Measurements from ENCODE around the gene UBXN1. TPM values are rescaled to one million over a fixed set of nuclear protein-coding genes. Genes with fewer than 3 reads are reported as not detected.

UBXN1 gene
- total RNA-seq, 1 experiment from 2014 or later, result 118 TPM

- peak overlapping the region; percentile 98 for H3K27ac Mint-ChIP-seq (ENCODE audit: unreplicated experiment)
- ChIA-PET CTCF (interaction anchor here (0.6 to 4.0 kb wide), 7 partner anchors 21 to 154 kb away, joined by 3 to 21 read pairs (median 4); partner anchors contain the start of genes EEF1G, POLR2G, TMEM179B and ZBTB3), POLR2A (interaction anchor here (0.6 to 4.8 kb wide), 27 partner anchors 8 to 1211 kb away, joined by 3 to 71 read pairs (median 8); partner anchors contain the start of genes B3GAT3, BSCL2, C11orf98 and CSKMT)
- no peak for TF ChIP-seq CTCF (IDR thresholded peaks at IDR 0.05; ENCODE audit: insufficient read depth in 1 of 2, low read depth in 1 of 2, low read length in 1 of 2, severe bottlenecking in 1 of 2, unreplicated experiment in 1 of 2)
- no peaks in the 10 kb centered on the region for H3K27me3 Mint-ChIP-seq (ENCODE audit: insufficient read depth, unreplicated experiment)
- DNase-seq, result peak; percentile 94 to 97
- H3K4me1 Mint-ChIP-seq (ENCODE audit: low read depth, unreplicated experiment), result peaks cover 24% of the 10 kb centered on the region
- BruUV-seq (replicated peaks), result no TSS peak
- Histone ChIP-seq H3K4me3 (ENCODE audit: low read depth, low read length) (peak overlapping the region; percentile 94), H3K36me3 (ENCODE audit: control insufficient read depth, insufficient read depth, low read length) (no peaks in the 10 kb centered on the region), H3K4me1 (peaks cover 17% of the 10 kb centered on the region), H3K27me3 (replicated peaks; ENCODE audit: control insufficient read depth, insufficient read depth, low read length) (no peaks in the 10 kb centered on the region), H3K9me3 (no peaks in the 10 kb centered on the region)
- peaks cover 87% of the 10 kb centered on the region for H3K36me3 Mint-ChIP-seq (ENCODE audit: insufficient read depth, unreplicated experiment)
- H3K4me3 Mint-ChIP-seq (ENCODE audit: unreplicated experiment), result peak overlapping the region; percentile 99
- H3K9me3 Mint-ChIP-seq (ENCODE audit: unreplicated experiment), result no peaks in the 10 kb centered on the region
- intact Hi-C loops (cut with micrococcal nuclease; ENCODE audit: unreplicated experiment), result loop anchor here (2.0 to 10.0 kb wide), 5 partner anchors 15 to 127 kb away; partner anchors contain the start of genes TAF6L and TMEM179B
These were observed 48.9 kb upstream of the UBXN1 start for GRCh38 chr11:62727872-62728170.

- peak within 1 kb of the TSS; percentile 98 for H3K27ac Mint-ChIP-seq (ENCODE audit: unreplicated experiment)
- no peak for TF ChIP-seq CTCF (IDR thresholded peaks at IDR 0.05; ENCODE audit: insufficient read depth in 1 of 2, low read depth in 1 of 2, low read length in 1 of 2, severe bottlenecking in 1 of 2, unreplicated experiment in 1 of 2)
These were observed 48.4 kb upstream of the UBXN1 start, which contains the start of gene HNRNPUL2 for GRCh38 chr11:62727165-62727871. TSS of gene HNRNPUL2 (minus strand) at chr11:62727457. CDS start at chr11:62727156, 301 bp downstream.

GRCh38 chr11:62726915-62727164 is 48.0 kb upstream of the UBXN1 start:
- Histone ChIP-seq H3K27me3 (replicated peaks; ENCODE audit: control insufficient read depth, insufficient read depth, low read length) (no peaks in the 10 kb centered on the region), H3K4me3 (ENCODE audit: low read depth, low read length) (peak overlapping the region; percentile 94), H3K9me3 (no peaks in the 10 kb centered on the region), H3K36me3 (ENCODE audit: control insufficient read depth, insufficient read depth, low read length) (0 out of 2 replicates have a peak, but pooled peaks cover 1% of the 10 kb centered on the region), H3K4me1 (peaks cover 25% of the 10 kb centered on the region)
- no peaks in the 10 kb centered on the region for H3K9me3 Mint-ChIP-seq (ENCODE audit: unreplicated experiment)
- no peaks in the 10 kb centered on the region for H3K27me3 Mint-ChIP-seq (ENCODE audit: insufficient read depth, unreplicated experiment)
- no TSS peak for BruUV-seq (replicated peaks)
- intact Hi-C loops (cut with micrococcal nuclease; ENCODE audit: unreplicated experiment), result loop anchor here (2.0 to 10.0 kb wide), 2 partner anchors 14 to 128 kb away; no protein-coding TSS in a partner anchor
- ChIA-PET CTCF (interaction anchor here (0.8 to 4.0 kb wide), 6 partner anchors 27 to 166 kb away, joined by 3 to 21 read pairs (median 4); partner anchors contain the start of genes EEF1G, POLR2G, TMEM179B and ZBTB3), POLR2A (interaction anchor here (0.5 to 4.8 kb wide), 25 partner anchors 9 to 1304 kb away, joined by 3 to 71 read pairs (median 8); partner anchors contain the start of genes BSCL2, C11orf98, CSKMT and EEF1G)
- H3K4me3 Mint-ChIP-seq (ENCODE audit: unreplicated experiment), result peak overlapping the region; percentile 99
- peaks cover 30% of the 10 kb centered on the region for H3K4me1 Mint-ChIP-seq (ENCODE audit: low read depth, unreplicated experiment)
- TF ChIP-seq CTCF (IDR thresholded peaks at IDR 0.05; ENCODE audit: insufficient read depth in 1 of 2, low read depth in 1 of 2, low read length in 1 of 2, severe bottlenecking in 1 of 2, unreplicated experiment in 1 of 2), result no peak
- H3K36me3 Mint-ChIP-seq (ENCODE audit: insufficient read depth, unreplicated experiment), result peaks cover 88% of the 10 kb centered on the region
- no peak for DNase-seq
- peak overlapping the region; percentile 98 for H3K27ac Mint-ChIP-seq (ENCODE audit: unreplicated experiment)

More at GRCh38 chr11:62727165-62727871, 48.4 kb upstream of the UBXN1 start, which contains the start of gene HNRNPUL2:
- H3K36me3 Mint-ChIP-seq (ENCODE audit: insufficient read depth, unreplicated experiment), result peaks cover 87% of the 10 kb centered on the region
- BruUV-seq (replicated peaks), result no TSS peak
- peak within 1 kb of the TSS; percentile 99 for H3K4me3 Mint-ChIP-seq (ENCODE audit: unreplicated experiment)
- peak; percentile 99 for DNase-seq
- H3K27me3 ChIP-seq (replicated peaks; ENCODE audit: control insufficient read depth, insufficient read depth, low read length), result no peaks in the 10 kb centered on the region
- peaks cover 25% of the 10 kb centered on the region for H3K4me1 Mint-ChIP-seq (ENCODE audit: low read depth, unreplicated experiment)
- H3K27me3 Mint-ChIP-seq (ENCODE audit: insufficient read depth, unreplicated experiment), result no peaks in the 10 kb centered on the region
- H3K9me3 ChIP-seq, result no peaks in the 10 kb centered on the region
- H3K4me1 ChIP-seq, result peaks cover 20% of the 10 kb centered on the region
- POLR2A ChIA-PET, result interaction anchor here (0.5 to 4.8 kb wide), 29 partner anchors 9 to 1303 kb away, joined by 3 to 71 read pairs (median 8); partner anchors contain the start of genes B3GAT3, BSCL2, C11orf98 and CSKMT
- no peaks in the 10 kb centered on the region for H3K36me3 ChIP-seq (ENCODE audit: control insufficient read depth, insufficient read depth, low read length)
- CTCF ChIA-PET, result interaction anchor here (0.7 to 4.0 kb wide), 8 partner anchors 21 to 167 kb away, joined by 3 to 21 read pairs (median 4); partner anchors contain the start of genes EEF1G, POLR2G, TMEM179B and ZBTB3
- H3K9me3 Mint-ChIP-seq (ENCODE audit: unreplicated experiment), result no peaks in the 10 kb centered on the region
- intact Hi-C loops (cut with micrococcal nuclease; ENCODE audit: unreplicated experiment), result loop anchor here (2.0 to 10.0 kb wide), 2 partner anchors 15 to 127 kb away; no protein-coding TSS in a partner anchor
- H3K4me3 ChIP-seq (ENCODE audit: low read depth, low read length), result peak within 1 kb of the TSS; percentile 94

Data from Caco-2 (cell line).